Measurements from ENCODE around the gene CXXC4. TPM values are rescaled to one million over a fixed set of nuclear protein-coding genes. Genes with fewer than 3 reads are reported as not detected.

Gene CXXC4
- under 0.01 TPM in 1 of 2 replicates, not detected in the other for total RNA-seq

DNA sequence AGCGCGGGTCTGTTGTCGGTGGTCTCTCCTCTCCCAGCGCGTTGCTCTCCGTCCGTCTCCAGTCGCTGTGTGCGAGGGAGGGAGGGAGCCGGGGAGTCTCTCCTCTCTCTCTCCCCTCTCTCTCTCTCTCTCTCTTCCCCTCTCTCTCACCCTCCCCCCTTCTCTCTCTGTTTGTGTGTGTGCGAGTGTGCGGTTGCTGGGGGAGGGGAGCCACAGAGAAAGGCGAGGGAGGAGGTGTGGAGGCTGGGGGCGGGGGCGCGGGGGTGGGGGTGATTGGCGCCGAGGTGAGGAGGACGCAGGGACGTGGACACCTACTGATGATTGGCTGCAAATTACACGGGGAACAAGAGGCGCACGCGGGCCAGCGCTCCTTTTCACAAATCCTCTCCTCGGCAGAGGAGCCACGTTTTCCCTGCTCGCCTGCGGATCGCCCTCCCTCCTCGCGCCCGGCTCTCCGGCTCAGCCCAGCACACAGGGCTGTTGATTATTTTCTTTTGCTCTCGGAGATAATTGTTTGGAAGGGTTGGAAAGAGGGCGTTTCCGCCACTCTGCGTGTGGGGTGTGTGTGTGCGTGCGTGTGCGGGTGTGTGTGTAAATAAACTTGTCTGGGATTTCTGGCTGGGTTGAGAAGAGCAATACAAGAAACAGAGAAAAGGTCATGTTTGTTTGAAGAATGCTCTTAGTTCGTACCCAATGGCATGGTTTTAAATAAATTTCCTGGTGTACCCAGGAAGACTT, at the start of gene CXXC4:
TSS of gene CXXC4 (minus strand) at position 73 of the 738 bp plus-strand sequence. CDS start 3,092 bp downstream, outside the sequence.
- peak in 1 of 2 donors; percentile 19 for DNase-seq (ENCODE audit: low read depth in 2 of 2)

DNA sequence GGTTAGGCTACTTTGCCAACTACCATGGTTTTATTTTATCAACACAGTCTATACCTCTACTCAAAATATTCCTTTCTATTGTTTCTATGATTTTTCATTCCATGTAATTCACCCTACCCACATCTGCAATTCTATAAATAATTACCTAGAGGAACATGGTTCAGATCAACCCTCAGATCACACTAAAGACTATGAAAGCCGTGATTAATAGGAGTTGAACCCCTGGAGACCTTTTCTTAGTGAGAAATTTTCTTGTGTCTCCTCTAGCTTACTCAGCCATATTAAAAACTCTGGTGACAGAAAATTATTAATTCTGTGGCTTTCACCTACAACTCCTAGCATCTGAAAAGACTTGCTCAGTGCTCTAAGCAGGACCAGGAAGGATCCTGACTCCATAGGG, 38.5 kb upstream of the CXXC4 start:
- DNase-seq (ENCODE audit: low read depth in 2 of 2) = no peak

DNA sequence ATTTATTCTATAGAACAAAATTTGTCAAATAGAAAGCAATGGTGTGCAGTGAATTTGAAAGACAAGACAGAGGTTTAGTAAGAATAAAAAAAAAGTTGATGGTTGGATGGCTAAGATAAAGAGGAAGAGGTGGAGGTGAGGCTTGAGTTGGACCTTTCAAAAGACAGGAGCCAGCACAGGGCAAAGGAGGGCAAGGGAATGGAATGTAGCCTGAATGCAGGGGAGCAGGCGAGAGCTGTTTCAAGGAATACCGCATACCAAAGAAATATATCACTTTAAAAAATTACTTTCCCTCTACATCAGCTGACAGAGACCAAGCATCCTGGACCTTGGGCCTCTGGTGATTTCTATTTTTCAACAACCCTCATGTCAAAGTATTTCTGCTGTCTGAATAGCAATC, 38.0 kb upstream of the CXXC4 start:
- no peak for DNase-seq (ENCODE audit: low read depth in 2 of 2)

DNA sequence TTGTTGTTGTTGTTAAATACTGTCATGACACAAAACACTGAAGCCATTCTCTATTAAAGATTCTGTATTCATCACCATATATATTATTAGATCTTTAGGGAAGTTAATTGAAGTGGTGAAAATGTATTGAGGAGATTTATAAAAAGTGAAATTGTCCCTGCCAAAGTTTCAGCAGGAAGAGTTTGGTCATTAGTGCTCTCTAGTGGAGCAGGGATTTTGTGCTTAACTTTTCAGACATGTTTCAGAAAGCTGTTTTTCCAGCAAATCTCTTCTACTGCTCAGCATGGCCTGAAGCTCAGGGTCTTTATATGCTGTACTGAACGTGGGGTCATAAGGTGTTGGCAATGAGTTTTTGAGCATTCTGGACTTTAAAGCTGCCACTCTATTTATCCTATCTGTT, 36.7 kb upstream of the CXXC4 start:
- DNase-seq (ENCODE audit: low read depth in 2 of 2) = no peak

DNA sequence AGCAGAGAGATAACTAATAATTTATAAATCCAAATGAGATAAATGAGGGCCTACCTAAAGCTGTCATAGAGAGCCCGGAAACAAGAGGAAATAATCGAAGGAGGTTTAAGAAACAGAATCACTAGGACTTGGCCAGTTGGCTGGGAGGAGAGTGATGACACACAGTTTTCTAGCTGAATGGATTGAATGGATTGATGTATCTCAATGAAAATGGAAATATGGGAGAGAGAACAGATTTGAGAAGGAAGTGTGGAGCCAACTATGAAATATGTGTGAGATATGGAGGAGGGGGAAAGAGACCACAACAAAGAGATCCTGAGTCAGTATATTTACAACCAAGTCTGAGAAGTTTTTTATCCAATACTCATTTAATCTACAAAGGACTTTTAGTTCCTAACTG, 35.7 kb upstream of the CXXC4 start:
- DNase-seq (ENCODE audit: low read depth in 2 of 2) = no peak

DNA sequence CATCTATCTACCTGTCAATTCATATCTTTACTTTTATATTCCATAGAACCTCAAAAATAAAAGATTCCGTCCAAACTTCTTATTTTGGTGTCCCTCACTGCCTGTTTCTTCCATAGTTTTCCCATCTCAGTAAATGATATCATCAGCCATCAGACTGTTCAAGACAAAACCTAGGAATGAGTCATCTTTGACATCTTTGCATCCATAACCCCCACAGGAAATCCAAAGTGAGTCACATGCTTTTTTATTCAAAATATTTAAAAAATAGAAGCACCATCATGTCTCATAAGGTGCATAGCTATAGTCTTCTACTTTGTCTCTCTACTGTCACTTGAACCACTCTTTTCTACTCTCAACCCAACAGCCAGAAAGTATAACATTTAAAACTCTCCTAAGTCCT, 29.9 kb upstream of the CXXC4 start:
- DNase-seq (ENCODE audit: low read depth in 2 of 2) = no peak

DNA sequence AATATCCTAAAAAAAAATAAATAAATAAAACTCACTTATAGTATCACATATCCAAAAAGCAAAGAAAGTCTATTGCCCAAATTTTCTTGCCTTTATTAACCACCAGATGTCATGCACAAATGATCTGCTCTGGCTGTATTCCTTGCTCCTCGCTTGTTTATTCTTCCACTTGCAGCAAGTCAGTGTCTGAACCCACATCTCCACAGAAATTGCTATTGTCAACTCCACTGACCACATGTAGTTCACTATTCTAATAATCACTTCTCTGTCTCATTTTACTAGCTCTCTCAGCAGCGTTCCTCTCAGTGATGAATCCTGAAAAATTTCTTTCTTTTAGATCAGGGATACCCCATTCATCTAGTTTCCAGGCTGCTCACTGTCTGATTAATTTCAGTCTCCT, 29.3 kb upstream of the CXXC4 start:
- DNase-seq (ENCODE audit: low read depth in 2 of 2) = no peak

DNA sequence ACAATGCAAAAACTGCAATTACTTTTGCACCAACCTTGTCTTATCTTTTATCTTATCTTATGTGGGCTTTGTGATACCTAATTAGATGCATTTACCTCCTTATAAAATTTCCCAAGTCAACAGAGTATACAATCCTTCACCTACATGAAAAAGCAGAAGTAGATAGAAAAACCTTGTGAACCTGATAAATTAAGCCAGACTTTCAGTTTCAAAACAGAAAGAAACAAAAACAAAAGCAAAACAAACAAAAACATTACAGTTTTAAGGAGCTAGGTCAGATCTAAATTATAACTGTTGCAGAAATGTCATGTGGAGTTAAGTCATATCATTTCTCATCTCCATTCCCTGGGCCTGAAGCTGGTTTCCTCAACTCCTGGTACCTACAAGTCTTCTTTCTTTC, 24.9 kb upstream of the CXXC4 start:
- no peak for DNase-seq (ENCODE audit: low read depth in 2 of 2)

DNA sequence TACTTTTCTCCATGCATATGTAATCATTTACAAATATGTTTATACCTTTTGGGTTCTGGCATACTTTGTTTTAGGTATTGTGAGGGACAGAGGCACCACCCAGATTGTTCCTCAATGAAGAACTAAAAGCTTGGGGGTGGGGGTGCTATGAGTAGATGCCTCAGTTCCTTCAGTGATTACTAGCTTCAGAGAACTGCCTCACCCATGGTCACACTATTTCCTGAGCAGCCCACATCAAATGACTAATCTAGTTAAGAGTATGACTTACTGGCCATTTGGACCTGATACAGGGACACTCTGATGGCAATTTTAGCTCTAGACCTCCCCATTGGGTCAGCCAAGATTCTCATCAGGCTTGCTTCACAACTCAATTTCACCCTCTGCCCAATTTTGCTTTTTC, 22.2 kb upstream of the CXXC4 start:
- DNase-seq (ENCODE audit: low read depth in 2 of 2) = no peak

DNA sequence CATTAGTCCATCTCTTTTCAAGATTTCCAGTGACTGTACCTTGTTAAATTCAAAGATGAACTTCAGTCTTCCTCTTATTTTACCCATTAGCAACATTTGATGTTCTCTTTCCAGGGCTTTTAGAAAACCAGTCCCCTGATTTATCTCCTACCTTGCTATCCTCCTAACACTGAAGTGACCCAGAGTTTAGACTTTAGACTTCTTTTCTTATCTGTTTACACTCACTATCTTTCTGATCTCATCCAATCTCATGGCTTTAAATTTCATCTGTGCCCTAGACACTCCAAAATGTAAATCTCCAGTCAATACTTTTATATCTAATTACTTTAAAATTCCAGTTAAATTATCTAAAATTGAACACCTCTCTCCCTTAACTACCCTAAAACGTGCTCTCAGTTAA, 13.5 kb upstream of the CXXC4 start:
- no peak for DNase-seq (ENCODE audit: low read depth in 2 of 2)

DNA sequence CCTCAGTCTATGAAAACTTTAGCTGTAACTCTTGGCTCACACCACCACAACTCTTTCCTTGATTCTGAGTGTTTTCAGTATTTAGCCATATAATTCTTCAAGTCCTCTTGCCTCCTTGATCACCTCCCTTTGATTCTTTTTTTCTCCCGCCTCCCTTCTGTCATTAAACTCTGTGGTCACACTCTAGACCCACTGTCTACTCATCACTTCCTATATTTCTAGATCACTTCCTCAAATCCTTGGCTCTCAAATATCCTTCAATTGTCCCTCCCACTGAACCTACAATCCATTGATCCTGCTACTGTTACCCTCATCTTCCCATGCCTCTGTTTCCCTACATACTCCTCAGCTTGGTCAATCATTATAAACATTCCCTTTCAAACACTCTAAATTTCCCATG, 12.4 kb upstream of the CXXC4 start:
- DNase-seq (ENCODE audit: low read depth in 2 of 2) = no peak

DNA sequence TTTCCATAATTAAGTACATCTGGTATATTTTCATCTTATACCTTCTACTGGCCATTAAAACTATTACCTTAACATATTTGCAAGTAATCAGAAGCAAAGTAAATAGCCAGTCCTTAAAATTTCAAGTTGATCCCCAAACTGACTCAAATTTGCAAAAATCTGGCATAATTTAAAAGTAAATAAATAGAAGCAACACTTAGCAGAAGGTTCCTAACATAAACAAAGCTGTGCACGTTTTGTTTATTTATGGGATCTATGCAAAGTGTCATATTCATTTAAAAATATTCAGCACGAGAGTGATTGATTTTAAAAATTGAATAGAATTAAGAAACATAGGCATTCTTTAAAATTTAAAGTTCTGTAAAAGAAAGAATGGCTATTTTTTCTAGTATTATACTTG, 9.8 kb upstream of the CXXC4 start:
- DNase-seq (ENCODE audit: low read depth in 2 of 2) = no peak

DNA sequence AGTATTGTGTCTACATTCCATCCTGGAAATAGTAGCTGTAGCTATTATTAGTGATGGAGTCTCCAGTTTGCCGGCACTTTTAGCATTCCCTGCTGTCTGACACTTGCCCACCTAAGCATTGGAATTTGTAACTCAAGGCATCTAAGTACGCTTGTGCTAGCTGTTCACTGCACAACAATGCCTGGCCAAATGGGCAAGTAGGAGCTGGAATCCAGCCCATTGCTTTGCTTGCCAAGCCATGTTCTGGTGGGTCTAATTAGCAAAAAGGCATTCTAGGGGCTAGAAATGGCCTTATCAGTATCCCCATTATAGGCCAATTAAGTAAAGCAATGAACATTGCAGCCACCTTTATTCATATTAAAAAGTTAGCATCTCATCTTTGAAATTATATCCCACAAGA, 7.8 kb upstream of the CXXC4 start:
- DNase-seq (ENCODE audit: low read depth in 2 of 2) = no peak

DNA sequence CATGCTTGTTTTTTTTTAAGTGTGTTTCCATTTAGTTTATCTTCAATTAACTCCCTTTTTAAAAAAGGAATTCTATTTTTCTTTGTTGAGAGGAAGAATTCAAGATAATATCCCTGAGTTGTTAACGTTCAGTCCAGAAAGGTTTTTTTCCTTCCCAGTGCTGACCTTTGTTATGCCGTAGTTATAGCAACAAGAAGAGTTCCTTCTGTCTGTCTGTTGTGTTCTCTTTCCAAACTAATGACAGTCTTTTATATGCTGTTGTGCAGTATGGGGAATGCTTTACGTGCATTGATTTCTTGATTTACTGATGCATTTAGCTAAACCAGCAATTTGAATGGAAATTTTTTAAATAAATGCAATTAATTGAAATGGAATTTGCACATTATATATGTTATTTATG, 6.6 kb upstream of the CXXC4 start:
- no peak for DNase-seq (ENCODE audit: low read depth in 2 of 2)

DNA sequence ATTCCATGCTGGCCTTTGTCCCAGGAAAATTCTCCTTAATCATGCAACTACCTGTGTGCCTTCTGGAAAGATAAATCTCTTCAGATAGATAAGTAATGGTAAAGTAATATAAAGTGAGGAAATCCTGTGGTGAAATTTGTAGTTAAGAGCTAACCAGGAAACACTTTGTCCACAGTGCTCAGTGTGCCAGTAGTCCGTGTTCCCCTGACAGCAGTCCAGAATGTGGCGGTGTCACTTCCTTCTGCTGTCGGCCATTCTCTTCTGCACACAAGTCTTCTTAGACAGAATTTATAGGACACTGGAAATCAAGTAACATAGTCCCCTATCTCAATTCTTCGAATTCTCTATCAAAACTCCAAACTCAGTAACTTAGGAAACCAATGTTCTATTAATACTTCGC, 5.7 kb upstream of the CXXC4 start:
- DNase-seq (ENCODE audit: low read depth in 2 of 2) = no peak

DNA sequence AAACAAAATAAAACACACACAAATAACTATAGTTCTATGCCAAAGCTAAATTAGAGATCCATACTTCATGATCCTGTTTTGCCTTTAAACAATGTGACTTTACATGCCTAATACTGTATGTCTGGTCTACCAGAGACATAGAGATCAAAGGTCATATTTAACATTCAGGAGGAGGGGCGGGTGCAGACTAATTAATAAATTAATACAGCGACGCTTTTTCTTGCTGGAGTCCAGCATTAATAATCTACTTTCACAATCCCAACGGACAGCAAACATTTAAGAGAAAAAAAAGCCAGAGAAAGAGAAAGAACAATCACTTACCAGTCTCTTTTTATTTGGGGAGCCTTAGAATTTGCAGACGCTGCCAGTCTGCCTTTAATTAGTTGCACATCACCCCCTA, 509 bp downstream of the CXXC4 start:
- DNase-seq (ENCODE audit: low read depth in 2 of 2) = no peak

DNA sequence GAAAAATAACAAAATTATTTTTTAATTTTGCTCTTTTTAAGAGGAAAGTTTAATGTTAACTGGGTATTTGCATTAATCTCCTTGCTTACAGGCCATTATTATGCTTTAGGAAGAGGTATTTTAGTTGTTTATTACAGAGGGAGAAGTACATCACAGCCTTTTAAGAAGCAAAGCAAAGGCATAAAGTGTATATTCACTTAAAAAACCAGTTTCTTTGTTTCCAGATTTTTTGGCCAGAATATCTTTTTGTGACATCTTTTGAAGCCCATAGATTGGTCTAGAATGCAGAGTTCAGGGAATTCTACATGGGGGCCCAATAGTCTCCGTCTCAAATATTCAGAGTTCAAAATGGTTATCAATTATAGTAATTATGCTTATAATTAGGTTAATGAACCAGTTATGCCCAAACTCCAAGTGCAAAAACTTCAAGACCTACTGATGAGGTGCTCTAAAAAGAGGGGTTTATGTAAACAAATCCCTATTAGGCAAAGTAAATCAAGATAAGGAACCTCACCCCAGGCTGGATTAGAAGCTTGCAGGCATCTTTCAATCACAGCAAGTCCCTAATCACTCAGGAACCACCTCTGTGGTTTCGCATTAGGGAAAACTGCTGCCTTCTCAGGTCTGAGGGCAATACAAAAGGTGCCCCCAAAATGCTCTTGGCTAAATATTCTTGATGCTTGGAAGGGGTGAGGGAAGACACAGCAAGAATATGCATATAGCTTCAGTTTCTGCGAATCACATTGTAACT, 1.4 kb downstream of the CXXC4 start:
- no peak for DNase-seq (ENCODE audit: low read depth in 2 of 2)

DNA sequence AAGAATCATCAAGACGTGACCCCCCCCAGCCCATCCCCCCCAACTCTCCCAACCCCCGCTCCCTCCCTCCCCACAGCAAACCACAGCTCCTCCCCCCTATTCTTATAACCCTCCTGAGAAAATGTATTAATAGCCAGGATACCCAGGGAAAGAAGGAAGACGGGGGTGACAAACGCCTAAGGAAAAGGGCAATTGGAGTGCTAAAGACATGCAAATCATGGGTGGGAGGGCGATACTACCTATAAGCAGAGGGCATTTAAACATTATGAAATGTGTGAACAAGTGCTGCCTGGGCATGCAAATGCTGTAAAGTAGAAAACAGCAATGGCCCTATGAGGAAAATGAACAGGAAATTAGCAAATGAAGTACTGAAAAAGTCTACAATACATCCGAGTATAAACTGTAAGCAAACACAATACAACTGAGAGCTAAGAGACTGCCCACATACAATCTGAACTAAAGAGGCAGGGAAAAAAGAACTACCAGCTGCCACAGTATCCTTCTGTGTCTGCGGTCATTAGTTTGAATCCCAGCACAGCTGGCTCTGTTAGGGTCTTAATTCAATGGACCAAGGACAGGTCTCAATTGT, 2.4 kb downstream of the CXXC4 start:
- no peak for DNase-seq (ENCODE audit: low read depth in 2 of 2)

DNA sequence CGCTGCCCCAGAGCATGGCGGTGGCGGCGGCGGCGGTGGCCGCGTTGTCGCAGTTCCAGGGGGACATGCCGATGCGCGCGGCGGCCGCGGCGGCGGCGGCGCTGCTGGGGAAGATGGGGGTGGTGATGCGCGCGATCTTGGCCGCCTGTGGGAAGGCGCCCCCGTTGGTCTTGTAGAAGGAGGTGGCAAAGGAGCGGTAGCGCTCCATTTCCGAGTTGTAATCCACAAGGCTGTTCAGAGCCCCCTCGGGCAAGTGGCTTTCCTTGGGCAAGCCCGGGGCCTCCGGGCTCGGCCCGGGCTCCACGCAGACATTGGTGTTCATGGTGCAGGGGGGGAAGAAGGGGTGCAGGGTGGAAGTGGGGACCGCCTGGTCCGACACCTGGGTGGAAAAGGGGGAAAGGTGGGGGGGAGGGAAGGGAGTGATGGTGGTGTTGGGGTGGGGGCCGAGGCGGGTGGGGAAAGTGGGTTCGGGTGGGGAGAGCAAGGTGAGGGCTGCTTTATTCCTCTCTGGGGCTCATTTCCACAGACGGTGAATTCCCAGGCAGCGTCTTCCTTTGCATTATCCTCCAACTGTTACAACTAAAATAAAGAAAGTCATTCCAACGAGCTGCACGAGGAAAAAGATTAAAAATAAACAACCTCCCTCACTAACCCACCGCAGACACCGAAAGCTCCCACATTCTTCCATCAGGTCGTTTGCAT, 3.1 kb downstream of the CXXC4 start:
- DNase-seq (ENCODE audit: low read depth in 2 of 2) = peak in 1 of 2 donors; percentile 12

DNA sequence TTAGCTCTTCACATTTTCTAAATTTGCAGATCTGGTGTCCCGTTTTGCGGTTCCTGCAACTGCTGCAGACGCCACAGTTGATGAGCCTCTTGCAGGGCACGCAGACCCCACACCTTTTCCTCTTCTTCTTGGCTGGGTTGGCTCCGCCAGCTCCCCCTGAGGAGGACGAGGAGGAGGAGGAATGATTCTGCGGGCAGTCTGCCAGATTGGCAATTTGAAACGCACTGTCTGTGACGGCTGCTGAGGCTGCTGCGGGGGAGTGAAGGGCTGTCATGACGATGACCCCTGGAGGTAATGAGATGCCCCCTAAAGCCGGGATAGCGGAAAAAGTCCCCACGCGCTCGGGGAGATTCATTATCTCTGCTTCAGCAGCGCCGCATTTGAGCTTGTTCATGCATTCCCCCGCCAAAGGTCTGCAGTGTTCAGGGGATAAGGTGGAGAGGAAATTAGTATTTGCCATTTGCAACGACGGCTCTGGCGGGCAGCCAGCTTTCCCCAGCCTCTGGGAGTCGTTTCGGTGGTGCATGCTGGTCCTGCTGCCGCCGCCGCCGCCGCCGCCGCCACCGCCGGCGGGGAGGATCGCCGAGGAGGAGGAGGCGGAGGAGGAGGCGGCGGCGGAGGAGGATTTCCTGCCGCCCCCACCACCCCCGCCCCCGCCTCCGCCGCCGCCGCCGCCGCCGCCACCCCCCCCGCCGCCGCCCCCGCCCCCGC, 3.8 kb downstream of the CXXC4 start:
- peak; percentile 25 to 45 for DNase-seq (ENCODE audit: low read depth in 2 of 2)

DNA sequence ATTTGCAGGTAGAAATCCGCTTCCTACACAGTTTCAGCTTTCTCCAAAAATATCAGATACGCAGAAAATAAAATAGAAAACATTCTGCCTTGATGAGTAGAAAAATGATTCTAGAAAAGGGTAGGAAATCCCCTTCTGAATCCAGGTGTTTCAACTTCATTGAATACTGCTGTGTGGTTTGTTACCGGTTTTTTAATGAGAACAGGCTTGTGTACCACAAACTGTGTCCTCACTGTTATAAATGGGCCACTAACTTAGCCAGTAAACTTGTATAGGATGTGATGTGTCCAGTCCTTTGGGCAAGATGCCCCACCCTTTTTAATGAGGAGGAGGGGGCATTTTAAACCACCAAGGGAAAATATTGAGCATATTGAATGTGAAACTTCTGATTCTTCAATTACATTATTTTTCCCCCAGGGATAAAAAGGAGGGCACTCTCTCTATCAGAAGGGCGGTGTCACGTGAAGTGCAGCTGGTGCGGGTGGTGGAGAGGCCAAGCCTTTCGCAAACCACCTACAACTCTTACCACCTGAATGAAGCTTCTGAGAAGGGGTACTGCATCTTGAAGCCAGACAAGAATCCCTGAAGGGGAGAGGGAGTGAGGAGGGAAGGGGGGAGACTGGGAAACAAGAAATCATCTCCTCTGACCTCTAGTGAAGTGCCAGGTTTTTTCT, 4.5 kb downstream of the CXXC4 start:
- no peak for DNase-seq (ENCODE audit: low read depth in 2 of 2)
